HG03039 (cell line): Measurements from ENCODE around the gene SUCLG1.
"Not testable (repeated sequence)": the region's sequence is repeated elsewhere in the genome, so short reads cannot be mapped to it uniquely, and the experiment has no call there.

Source experiments
- ATAC-seq: cut with Tn5 transposase; IDR thresholded peaks from one replicate; pipeline ENCODE4 v1.9.1; 2021; ENCODE audit warnings: mild to moderate bottlenecking, moderate library complexity; ENCODE audit not compliant: unreplicated experiment

Gene SUCLG1

GRCh38 chr2:84459018-84459943 lies at the start of gene SUCLG1:
Gene SUCLG1 (minus strand): TSS chr2:84459280. CDS start chr2:84459269, 11 bp downstream.
- ATAC-seq = peak; percentile 92

DNA sequence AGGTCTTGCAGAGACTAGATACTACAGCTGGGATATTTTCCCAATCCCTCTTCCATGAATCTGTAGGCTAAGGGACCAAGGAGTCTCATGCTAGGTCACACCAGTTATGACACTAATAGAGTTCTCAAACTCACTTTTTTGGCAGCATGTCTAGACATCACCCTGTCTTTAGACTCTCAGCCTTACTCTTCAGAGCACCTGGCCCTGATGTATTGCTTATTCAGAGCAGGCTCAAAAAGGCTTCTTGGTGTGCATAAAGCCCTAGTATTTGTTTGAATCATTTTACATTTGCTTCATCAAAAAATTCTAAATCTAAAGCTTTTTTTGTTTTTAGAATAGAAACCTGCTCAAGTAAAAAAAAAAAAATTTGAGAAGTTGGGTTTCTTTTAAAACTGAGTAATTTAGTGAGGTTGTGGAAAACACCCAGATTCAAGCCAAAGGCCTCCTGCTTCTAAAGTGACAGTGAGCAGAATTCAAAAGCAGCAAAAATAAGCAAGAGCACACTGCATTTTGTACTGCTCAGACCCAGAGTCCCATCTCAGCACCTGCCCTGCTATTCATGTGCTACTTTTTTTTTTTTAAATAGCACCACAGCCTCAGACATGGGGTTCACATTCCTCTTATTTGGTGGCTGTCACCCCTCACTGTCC lies 39.2 kb upstream of the SUCLG1 start:
- no peak for ATAC-seq

- no peak for ATAC-seq
Measured at GRCh38 chr2:84497285-84497684, 38.2 kb upstream of the SUCLG1 start.

DNA sequence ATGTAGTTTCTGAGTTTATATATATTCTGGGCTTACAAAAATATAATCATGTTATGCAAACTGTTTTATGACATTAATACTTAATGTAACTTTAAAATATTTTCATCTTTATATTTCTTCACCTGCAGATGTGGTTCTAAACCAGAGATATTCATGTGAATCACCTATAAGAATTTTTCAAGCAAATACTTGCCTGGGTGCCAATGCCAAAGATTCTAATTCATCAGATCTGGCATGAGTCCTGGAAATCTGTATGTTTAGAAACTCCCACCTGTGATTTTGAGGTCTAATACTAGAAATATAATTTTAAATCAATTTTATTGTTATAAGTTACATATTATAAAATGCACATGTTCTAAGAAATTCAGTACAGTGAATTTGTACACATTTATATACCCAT lies 37.3 kb upstream of the SUCLG1 start:
- no peak for ATAC-seq

DNA sequence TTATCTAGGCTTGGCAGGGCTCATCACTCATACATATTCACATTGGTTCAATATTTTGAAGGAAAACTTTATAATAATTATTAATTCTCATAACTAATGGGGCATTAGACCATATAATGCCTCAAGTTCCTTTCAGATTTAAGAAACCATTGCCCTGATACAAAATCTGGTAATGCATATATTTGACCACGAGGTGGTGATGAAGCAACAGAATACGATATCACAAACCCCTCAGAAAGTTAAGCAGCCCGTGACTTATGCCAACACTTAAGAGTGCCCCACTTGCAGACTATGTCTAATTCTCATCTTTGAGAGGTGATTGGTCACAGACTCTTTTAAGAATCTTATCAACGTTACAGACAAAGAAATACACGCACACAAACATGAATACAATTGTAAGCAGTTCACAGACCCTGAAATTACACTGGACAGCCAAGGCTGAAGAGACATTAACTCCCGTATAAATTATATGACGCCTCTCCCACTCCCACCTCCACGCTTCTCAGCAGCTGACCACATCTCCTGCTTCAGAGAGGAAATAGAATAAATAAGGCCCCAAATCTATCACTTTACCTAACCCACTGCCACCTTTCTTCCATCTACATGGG lies 36.6 kb upstream of the SUCLG1 start:
- ATAC-seq = peak; percentile 83

DNA sequence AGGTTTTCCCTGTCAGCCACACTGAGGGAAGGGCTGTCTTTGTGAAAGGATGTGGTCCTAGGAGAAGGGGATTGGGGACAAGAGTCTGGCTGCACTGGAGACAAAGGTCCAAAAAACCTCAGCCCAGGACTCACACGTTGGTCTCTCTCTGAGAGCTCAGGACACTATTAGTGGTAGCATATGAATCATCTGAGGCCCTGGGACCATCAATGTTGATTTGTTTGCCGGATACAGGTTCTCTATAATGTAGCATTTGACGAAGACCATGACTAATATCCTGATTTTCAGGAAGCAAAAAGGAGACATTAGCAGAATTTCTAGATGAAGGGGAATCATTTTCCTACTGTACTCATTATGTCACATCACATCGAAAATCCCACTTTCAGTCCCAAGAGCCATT lies 35.0 kb upstream of the SUCLG1 start:
- ATAC-seq = no peak

DNA sequence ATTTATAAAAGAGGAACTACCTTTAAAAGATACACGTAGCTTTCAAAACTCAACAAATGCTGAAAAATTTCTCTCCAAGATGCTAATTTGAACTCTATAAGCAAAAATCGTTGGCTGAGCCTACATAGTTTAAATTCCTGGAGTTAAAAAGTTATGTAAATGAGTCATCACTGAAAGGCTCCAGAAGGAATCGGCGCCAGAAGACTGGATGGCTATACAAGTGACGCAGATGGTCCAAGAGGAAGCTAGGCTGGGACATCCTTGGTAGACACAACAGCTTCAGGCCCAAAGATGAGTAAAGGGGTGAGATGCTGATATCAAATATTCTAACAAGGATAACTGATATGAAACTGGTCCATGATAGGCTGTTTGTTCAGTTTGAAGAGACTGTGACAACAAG lies 34.4 kb upstream of the SUCLG1 start:
- no peak for ATAC-seq

GRCh38 chr2:84492571-84492970 lies 33.5 kb upstream of the SUCLG1 start:
- ATAC-seq = no peak

- no peak for ATAC-seq
Measured at GRCh38 chr2:84491741-84492140, 32.7 kb upstream of the SUCLG1 start.

- no peak for ATAC-seq
Measured at GRCh38 chr2:84491256-84491655, 32.2 kb upstream of the SUCLG1 start.

GRCh38 chr2:84487298-84487996 lies 28.4 kb upstream of the SUCLG1 start:
- ATAC-seq = no peak

DNA sequence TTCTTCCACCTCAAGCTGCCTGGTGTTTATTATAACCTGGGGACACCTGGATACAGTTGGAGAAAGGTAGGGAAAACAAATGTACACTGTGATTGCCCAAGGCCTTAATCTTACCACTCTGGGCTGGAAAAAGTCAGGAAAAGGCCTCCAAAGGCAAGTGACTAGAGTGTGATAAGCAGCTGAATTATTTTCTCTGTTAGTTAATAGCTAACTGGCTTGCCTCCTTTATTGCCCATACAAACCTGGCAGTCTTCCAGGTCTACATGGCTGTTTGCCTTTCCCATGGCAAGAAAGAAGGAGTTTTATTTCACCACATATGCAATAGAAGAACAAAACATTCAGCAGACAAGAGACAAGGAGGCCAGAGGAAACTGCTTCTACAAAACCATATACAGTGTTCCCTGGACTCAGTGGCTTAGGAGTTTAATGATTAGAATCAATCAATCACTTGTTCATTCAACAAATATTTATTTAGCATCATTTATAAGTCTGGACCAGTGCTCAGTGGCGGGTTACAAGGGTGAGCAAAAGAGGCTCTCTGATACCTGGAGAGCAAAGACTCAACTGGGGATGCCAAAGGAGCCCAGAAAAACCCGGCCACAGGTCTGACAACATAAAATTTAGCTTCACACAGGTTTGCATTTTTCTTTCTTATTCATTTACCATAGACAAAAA lies 27.5 kb upstream of the SUCLG1 start:
- ATAC-seq = no peak

DNA sequence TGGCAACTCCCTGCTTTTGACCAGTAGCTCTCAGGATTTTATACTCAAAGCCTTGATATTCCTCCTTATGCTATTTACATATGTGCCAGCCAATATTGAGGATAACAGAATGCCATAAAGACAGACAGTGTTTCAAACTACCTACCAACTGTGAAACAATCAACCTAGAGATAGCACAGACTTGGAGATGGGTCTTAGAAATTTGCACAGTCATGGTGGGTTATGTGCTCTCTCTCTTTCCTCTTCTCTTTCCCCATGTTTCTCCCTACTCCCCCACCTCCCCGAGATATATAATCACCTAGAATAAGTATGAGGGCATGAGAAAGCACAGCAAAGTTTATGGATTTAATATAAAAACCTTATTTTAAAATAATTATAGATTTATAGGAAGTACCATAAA lies 24.2 kb upstream of the SUCLG1 start:
- ATAC-seq = no peak

DNA sequence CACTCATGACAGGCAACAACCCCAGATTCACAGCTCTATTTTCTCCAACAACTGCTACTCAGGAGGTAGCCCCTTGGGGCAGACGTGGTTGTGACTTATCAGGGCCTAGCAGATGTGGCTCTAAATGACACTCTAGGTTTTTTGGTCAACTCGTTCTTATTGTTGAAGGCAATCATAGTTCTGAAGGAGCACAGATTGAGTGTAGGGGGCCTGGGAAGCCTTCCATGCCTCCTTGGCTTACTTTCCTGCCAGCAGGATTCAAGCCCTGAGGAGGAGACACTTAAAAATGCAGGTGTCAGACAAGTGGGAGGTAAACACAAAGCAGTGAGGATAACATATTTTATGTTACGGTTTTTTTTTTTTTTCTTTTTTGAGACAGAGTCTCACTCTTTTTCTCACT lies 23.5 kb upstream of the SUCLG1 start:
- no peak for ATAC-seq

GRCh38 chr2:84481702-84482101 lies 22.6 kb upstream of the SUCLG1 start:
- no peak for ATAC-seq

GRCh38 chr2:84478867-84479266 lies 19.8 kb upstream of the SUCLG1 start:
- no peak for ATAC-seq

DNA sequence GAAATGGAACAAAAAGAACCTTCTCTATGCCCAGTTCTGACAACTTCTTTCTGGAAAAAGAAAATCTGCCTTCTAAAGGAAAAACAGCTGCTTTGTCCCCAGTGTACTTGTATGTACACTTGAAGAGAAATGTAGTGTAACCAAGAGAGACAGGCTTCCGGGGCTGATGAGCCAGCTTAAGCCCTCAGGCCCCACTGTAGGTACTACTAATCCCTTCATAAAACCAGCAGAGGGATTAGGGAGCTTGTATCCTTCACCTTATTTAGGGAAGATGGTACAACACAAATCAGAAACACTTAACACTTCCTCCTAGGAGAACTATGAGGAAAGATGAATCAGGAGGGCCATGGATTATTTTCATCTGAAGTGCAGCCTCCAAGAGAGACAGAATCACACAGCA lies 18.8 kb upstream of the SUCLG1 start:
- ATAC-seq = no peak

GRCh38 chr2:84474176-84474575 lies 15.1 kb upstream of the SUCLG1 start:
- ATAC-seq = no peak

GRCh38 chr2:84472856-84473565 lies 13.9 kb upstream of the SUCLG1 start:
- no peak for ATAC-seq

DNA sequence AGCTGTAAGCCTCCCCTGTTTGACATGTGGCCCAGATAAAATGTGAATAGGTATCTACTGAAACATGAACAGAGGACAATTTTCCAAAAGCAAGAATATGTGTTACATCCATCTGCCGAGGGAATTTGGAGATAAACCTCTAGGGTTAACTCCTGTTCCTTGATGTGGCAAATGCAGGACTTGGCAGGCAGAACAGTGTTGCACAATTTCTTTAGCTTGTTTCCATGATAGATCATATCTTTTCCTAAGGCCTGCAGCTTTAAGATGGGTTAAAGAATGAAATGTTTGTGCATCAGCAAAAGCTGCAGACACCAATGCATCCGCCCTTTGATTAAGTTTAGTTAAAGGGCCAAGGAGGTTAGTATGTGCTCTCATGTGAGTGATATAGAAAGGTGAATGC lies 13.3 kb upstream of the SUCLG1 start:
- not testable (repeated sequence) for ATAC-seq
